H9 (cell line): Measurements from ENCODE around the gene TSPEAR. TPM values are rescaled to one million over a fixed set of nuclear protein-coding genes. Genes with fewer than 3 reads are reported as not detected.

Experiments
- DNase-seq: peaks from one replicate; pipeline ENCODE4 v3.0.0-alpha.2; 2017
- H2AFZ ChIP-seq: one replicate; pipeline ENCODE4 v1.6.1; 2013; ENCODE audit warnings: mild to moderate bottlenecking, low read length, control low read depth, moderate library complexity
- H2AK5ac ChIP-seq: 2 replicates; pipeline ENCODE4 v1.6.1; 2013; ENCODE audit warnings: low read length, control low read depth, mixed read lengths; ENCODE audit not compliant: insufficient read length
- H2BK120ac ChIP-seq: one replicate; pipeline ENCODE4 v1.6.1; 2013; ENCODE audit warnings: low read depth, mild to moderate bottlenecking, low read length, control low read depth, inconsistent platforms; ENCODE audit not compliant: poor library complexity, severe bottlenecking
- H2BK12ac ChIP-seq: 2 replicates; pipeline ENCODE4 v1.6.1; 2013; ENCODE audit warnings: low read length, control low read depth, mixed read lengths, low read depth; ENCODE audit not compliant: insufficient read length
- H2BK15ac ChIP-seq: 2 replicates; pipeline ENCODE4 v1.6.1; 2013; ENCODE audit warnings: low read depth, low read length, control low read depth
- H2BK20ac ChIP-seq: one replicate; pipeline ENCODE4 v1.6.1; 2013; ENCODE audit warnings: low read depth, mild to moderate bottlenecking, low read length, control low read depth, inconsistent platforms; ENCODE audit not compliant: poor library complexity, severe bottlenecking
- H2BK5ac ChIP-seq: 2 replicates; pipeline ENCODE4 v1.6.1; 2013; ENCODE audit warnings: low read length, control low read depth, mixed read lengths; ENCODE audit not compliant: insufficient read length
- H3K14ac ChIP-seq: 2 replicates; pipeline ENCODE4 v1.6.1; 2013; ENCODE audit warnings: low read length, control low read depth; ENCODE audit not compliant: insufficient read depth
- H3K18ac ChIP-seq: 2 replicates; pipeline ENCODE4 v1.6.1; 2013; ENCODE audit warnings: low read depth, mild to moderate bottlenecking, mixed read lengths, low read length, control low read depth; ENCODE audit not compliant: insufficient read length
- H3K23ac ChIP-seq: 2 replicates; pipeline ENCODE4 v1.6.1; 2013; ENCODE audit warnings: low read length, control low read depth, mixed read lengths, low read depth; ENCODE audit not compliant: insufficient read length
- H3K23me2 ChIP-seq: 2 replicates; pipeline ENCODE4 v1.6.1; 2013; ENCODE audit warnings: low read depth, mild to moderate bottlenecking, mixed read lengths, low read length, control low read depth; ENCODE audit not compliant: insufficient read length, poor library complexity, severe bottlenecking
- H3K27ac ChIP-seq: 2 replicates; pipeline ENCODE4 v1.5.1; 2013; ENCODE audit warnings: low read length, control low read depth, mixed read lengths, low read depth; ENCODE audit not compliant: insufficient read length
- H3K27me3 ChIP-seq: 2 replicates; pipeline ENCODE4 v1.6.1; 2013; ENCODE audit warnings: low read length, control low read depth, inconsistent platforms; ENCODE audit not compliant: insufficient read depth
- H3K4ac ChIP-seq: 2 replicates; pipeline ENCODE4 v1.6.1; 2013; ENCODE audit warnings: low read depth, mild to moderate bottlenecking, control low read depth, inconsistent platforms, low read length, moderate library complexity
- H3K4me1 ChIP-seq: 2 replicates; pipeline ENCODE4 v1.6.1; 2013; ENCODE audit warnings: low read length, control low read depth, inconsistent platforms; ENCODE audit not compliant: insufficient read depth
- H3K4me2 ChIP-seq: 2 replicates; pipeline ENCODE4 v1.6.1; 2013; ENCODE audit warnings: low read length, control low read depth, mixed read lengths; ENCODE audit not compliant: insufficient read length, insufficient read depth
- H3K56ac ChIP-seq: 2 replicates; pipeline ENCODE4 v1.6.1; 2013; ENCODE audit warnings: low read depth, mild to moderate bottlenecking, mixed read lengths, low read length, control low read depth; ENCODE audit not compliant: insufficient read length
- H3K79me1 ChIP-seq: 2 replicates; pipeline ENCODE4 v1.6.1; 2013; ENCODE audit warnings: low read depth, mild to moderate bottlenecking, moderate library complexity, low read length, control low read depth, inconsistent platforms; ENCODE audit not compliant: insufficient read depth, poor library complexity, severe bottlenecking
- H3K79me2 ChIP-seq: 2 replicates; pipeline ENCODE4 v1.6.1; 2013; ENCODE audit warnings: low read length, control low read depth, inconsistent platforms; ENCODE audit not compliant: insufficient read depth
- H3K9ac ChIP-seq: 2 replicates; pipeline ENCODE4 v1.6.1; 2013; ENCODE audit warnings: low read length, control low read depth, mixed read lengths; ENCODE audit not compliant: insufficient read length; ENCODE audit errors: extremely low read depth
- H3K9me3 ChIP-seq: one replicate; pipeline ENCODE4 v1.6.1; 2013; ENCODE audit warnings: low read depth, low read length, inconsistent platforms; ENCODE audit not compliant: control insufficient read depth
- H3T11ph ChIP-seq: one replicate; pipeline ENCODE4 v1.6.1; 2013; ENCODE audit warnings: mild to moderate bottlenecking, low read length, control low read depth, inconsistent platforms
- H4K20me1 ChIP-seq: one replicate; pipeline ENCODE4 v1.6.1; 2013; ENCODE audit not compliant: control insufficient read depth, insufficient read length, insufficient read depth
- H4K5ac ChIP-seq: 2 replicates; pipeline ENCODE4 v1.6.1; 2013; ENCODE audit warnings: low read depth, mild to moderate bottlenecking, mixed read lengths, low read length, control low read depth; ENCODE audit not compliant: insufficient read length
- H4K8ac ChIP-seq: replicated peaks from 2 replicates; pipeline ENCODE4 v1.6.1; 2013; ENCODE audit warnings: low read length, control low read depth, mixed read lengths, low read depth; ENCODE audit not compliant: insufficient read length
- H4K91ac ChIP-seq: 2 replicates; pipeline ENCODE4 v1.6.1; 2013; ENCODE audit warnings: low read depth, mild to moderate bottlenecking, moderate library complexity, mixed read lengths, low read length, control low read depth; ENCODE audit not compliant: insufficient read length
- H3K27ac Mint-ChIP-seq, 3 experiments: 2 replicates in 2 of 3; 3 replicates in 1 of 3; pipeline ENCODE4 v1.8.0; 2020 to 2021; ENCODE audit warnings: mixed read lengths in 3 of 3, mild to moderate bottlenecking in 1 of 3, moderate library complexity in 1 of 3
- H3K27me3 Mint-ChIP-seq: 2 replicates; pipeline ENCODE4 v1.8.0; 2021; ENCODE audit warnings: low read depth, mild to moderate bottlenecking, moderate library complexity, mixed read lengths
- H3K36me3 Mint-ChIP-seq, 3 experiments: 2 replicates in 2 of 3; 3 replicates in 1 of 3; pipeline ENCODE4 v1.8.0; 2020 to 2021; ENCODE audit warnings: low read depth in 3 of 3, mixed read lengths in 3 of 3; ENCODE audit not compliant: insufficient read depth in 1 of 3
- H3K4me1 Mint-ChIP-seq, 2 experiments: 2 replicates each; pipeline ENCODE4 v1.8.0; 2020; ENCODE audit warnings: mixed read lengths in 2 of 2
- H3K4me3 Mint-ChIP-seq, 2 experiments: 2 replicates in 1 of 2; 3 replicates in 1 of 2; pipeline ENCODE4 v1.8.0; 2020 to 2021; ENCODE audit warnings: mild to moderate bottlenecking in 2 of 2, mixed read lengths in 2 of 2, moderate library complexity in 1 of 2
- H3K9me3 Mint-ChIP-seq, 2 experiments: 2 replicates in 1 of 2; 3 replicates in 1 of 2; pipeline ENCODE4 v1.8.0; 2020; ENCODE audit warnings: mild to moderate bottlenecking in 2 of 2, mixed read lengths in 2 of 2, moderate library complexity in 1 of 2
- WGBS: extraction: QIAGEN DNeasy Blood & Tissue Kit; methylation state at CpG from one replicate; pipeline ENCODE4 v1.1.7; 2013; ENCODE audit warnings: missing lambda C conversion rate, low lambda C conversion rate, mixed read lengths; ENCODE audit not compliant: insufficient read length; ENCODE audit errors: extremely low coverage; 5-methylcytosine and 5-hydroxymethylcytosine counted together
- total RNA-seq: library from RNA; stranded (reverse); gene quantifications from 2 replicates; pipeline ENCODE4 v1.2.1, GENCODE V29; 2021
- TF ChIP-seq, protein P1 (sequence below): fragments of 200-600 bp; sonication (generic); conservative IDR thresholded peaks from 3 replicates; pipeline ENCODE4 v1.8.0; 2021; ENCODE audit warnings: antibody characterized with exemption, mild to moderate bottlenecking

Gene TSPEAR
- total RNA-seq, 1 experiment from 2014 or later: 1.3 TPM

DNA sequence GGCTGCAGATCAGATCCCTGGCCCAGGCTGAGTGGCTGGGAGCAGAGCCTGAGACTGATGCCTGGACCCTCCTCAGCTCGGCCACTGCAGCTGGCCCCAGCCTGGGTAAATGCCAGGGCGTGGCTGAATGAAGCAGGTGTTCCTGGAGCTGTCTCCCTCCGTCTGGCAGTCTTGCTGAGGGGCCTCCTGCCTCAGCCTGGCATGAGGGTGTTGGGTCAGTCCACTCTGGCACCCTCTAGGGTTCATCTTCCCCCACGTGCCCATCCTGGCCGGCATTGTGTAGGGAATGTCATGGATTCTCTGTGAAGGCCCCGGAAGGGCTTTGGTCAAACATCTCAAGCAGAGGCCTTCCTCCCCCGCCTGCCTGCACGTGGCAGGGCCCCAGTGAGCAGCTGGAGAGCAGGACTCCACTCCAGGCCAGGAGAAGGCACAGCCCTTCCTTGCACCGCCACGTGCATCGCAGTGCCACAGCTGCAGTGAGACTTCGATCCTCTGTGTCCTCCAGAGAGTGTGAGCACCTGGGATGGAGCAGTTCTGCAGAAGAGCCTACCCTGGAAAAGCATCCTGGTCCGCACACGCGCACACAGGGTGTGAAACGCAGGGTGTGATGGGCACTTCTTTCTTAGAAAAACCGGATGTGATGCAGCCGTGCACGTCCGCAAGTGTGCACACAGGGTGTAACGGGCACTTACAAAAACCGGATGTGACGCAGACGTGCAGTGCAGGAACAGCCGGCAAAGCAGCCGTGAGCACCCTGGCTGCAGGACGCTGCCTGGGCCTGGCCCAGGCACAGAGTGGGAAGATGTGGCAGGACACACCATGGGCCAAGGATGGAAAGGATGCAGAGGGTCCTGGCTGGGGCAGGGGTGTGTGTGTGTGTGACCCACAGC lies 142.5 kb downstream of the TSPEAR start:
- Histone ChIP-seq H3K56ac (no peak overlapping the region), H2BK12ac (no peak overlapping the region), H3K4ac (no peak overlapping the region), H2AK5ac (no peak overlapping the region), H2AFZ (no peak overlapping the region), H3K4me1 (no peaks in the 10 kb centered on the region), H4K5ac (no peak overlapping the region), H3K23me2 (no peaks in the 10 kb centered on the region), H4K20me1 (no peaks in the 10 kb centered on the region), H4K91ac (no peak overlapping the region), H3K27ac (no peak overlapping the region), H3T11ph (no peak overlapping the region), H2BK120ac (no peak overlapping the region), H2BK20ac (no peak overlapping the region), H3K14ac (no peak overlapping the region), H3K23ac (no peak overlapping the region), H3K79me2 (no peaks in the 10 kb centered on the region), H2BK15ac (no peak overlapping the region), H3K9ac (no peak overlapping the region), H3K27me3 (no peaks in the 10 kb centered on the region), H3K9me3 (no peaks in the 10 kb centered on the region), H2BK5ac (no peak overlapping the region), H3K79me1 (no peaks in the 10 kb centered on the region), H4K8ac (no peak overlapping the region), H3K18ac (no peak overlapping the region), H3K4me2 (no peak overlapping the region)
- TF ChIP-seq, protein P1, sequence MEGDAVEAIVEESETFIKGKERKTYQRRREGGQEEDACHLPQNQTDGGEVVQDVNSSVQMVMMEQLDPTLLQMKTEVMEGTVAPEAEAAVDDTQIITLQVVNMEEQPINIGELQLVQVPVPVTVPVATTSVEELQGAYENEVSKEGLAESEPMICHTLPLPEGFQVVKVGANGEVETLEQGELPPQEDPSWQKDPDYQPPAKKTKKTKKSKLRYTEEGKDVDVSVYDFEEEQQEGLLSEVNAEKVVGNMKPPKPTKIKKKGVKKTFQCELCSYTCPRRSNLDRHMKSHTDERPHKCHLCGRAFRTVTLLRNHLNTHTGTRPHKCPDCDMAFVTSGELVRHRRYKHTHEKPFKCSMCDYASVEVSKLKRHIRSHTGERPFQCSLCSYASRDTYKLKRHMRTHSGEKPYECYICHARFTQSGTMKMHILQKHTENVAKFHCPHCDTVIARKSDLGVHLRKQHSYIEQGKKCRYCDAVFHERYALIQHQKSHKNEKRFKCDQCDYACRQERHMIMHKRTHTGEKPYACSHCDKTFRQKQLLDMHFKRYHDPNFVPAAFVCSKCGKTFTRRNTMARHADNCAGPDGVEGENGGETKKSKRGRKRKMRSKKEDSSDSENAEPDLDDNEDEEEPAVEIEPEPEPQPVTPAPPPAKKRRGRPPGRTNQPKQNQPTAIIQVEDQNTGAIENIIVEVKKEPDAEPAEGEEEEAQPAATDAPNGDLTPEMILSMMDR: no peak
- Mint-ChIP-seq H3K9me3 (peaks cover 19 to 20% of the 10 kb centered on the region in 2 experiments), H3K4me1 (no peaks in the 10 kb centered on the region; a peak in 1 of 4 replicates), H3K27me3 (peaks cover 16% of the 10 kb centered on the region), H3K36me3 (peaks cover 3 to 22% (median 3%) of the 10 kb centered on the region in 3 experiments; a peak in 5 of 7 replicates), H3K27ac (peak overlapping the region in 1 of 3 experiments; percentile 77; a peak in 2 of 7 replicates), H3K4me3 (no peak overlapping the region)
- WGBS: no CpG with 5 or more reads among the region's 27 CpGs
- DNase-seq: no peak
